ENCODE data around the gene CLEC3B.
"Not testable (repeated sequence)": the region's sequence is repeated elsewhere in the genome, so short reads cannot be mapped to it uniquely, and the experiment has no call there.

The CLEC3B gene

DNA sequence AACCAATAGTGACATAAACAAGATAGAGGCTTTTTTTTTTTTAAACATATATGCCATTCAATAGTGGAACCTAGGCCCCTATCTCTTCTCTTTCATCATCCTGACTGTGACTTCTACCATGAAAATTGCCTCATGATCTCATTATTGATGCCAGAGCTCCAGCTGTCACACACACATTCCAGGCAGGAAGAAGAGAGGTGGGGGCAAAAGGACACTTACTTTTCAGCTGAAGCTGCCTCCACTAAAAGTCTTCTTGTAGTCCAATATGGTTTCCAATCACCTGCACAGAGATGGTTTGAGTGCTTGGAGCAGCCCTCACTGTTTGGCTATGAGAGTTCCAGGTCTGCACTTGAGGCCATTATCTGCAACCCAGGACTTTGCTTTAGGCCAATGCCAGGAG lies 45.0 kb downstream of the CLEC3B start:
- no peak for DNase-seq

DNA sequence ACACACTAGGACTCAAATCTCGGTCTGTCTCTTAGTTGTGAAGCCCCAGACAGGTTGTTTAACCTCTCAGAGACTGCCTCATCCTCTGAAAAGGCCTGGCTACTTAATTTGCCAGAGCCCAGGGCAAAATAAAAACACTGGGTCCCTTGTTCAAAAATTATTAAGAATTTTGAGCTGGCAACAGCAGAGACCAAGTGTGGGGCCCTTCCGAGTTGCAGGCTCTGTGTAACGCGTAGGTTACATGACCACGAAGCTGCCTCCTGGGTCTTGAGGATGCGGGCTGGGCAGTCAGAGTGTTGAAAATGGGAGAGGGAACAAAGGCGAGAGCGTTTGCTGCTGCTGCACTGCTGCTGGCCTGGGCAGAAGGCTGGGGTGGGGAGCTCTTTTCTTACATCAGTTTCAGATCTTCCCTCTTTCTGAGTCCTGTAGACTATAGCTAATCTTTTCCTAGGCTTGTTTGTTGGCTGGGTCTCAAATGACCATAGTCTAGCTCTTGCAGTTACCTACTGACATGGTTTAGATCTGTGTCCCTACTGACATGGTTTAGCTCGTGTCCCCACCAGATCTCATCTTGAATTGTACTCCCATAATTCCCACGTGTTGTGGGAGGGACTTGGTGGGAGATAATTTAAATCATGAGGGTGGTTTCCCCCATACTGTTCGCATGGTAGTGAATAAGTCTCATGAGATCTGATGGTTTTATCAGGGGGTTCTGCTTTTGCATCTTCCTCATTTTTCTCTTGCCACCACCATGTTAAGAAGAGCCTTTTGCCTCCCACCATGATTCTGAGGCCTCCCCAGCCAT lies 49.9 kb downstream of the CLEC3B start:
- DNase-seq, result no peak

DNA sequence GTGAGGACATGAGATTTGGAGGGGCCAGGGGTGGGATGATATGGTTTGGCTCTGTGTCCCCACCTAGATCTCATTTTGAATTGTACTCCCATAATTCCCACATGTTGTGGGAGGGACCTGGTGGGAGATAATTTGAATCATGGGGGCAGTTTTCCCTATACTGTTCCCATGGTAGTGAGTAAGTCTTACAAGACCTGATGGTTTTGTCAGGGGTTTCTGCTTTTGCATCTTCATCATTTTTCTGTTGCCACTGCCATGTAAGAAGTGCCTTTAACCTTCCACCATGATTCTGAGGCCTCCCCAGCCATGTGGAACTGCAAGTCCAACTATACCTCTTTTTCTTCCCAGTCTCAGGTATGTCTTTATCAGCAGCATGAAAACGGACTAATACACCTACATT lies 52.2 kb downstream of the CLEC3B start:
- DNase-seq, result not testable (repeated sequence)

DNA sequence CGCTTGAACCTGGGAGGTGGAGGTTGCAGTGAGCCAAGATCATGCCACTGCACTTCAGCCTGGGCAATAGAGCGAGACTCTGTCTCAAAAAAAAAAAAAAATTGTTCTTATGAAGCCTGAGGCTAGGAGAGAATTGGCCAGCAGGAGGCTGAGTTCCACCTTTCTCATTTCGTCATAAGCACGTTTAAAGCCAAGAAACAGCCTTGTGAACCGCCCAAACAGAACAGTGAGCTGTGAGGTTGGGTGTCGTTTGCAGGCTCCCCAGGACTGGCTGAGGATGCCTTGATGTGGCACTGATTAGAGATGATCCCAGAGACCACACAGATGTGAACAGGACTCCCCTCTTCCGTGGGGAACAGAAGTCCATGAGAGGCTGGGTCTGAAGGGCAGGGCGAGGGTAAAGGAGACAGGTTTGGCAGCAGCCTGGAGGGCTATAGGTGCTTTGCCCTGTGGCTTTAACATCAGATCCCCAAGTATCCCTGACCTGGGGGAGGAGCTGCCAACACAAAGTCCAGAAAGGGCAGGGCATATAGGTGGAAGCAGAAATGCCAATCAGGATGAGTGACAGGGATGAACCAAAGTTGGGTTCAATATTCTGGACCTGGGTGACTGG lies 52.9 kb downstream of the CLEC3B start:
- no peak for DNase-seq

DNA sequence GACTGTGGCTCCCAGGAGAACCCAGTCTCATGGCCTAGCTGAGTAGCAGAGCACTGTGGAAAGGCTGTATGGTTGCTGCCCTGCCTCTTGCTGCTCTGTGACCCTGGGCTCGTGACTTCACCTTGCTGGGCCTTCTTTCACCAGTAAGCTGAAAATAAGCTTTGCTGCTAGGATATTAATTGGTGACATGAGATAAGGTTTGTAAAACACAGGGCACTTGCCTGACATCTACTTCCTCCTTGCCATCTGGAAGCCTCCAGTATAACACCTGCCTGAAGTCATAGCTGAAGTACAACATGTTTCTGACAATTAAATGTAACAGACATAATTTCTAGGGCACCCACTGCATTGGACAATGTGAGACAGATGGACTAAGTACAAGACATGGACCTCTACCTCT lies 53.6 kb downstream of the CLEC3B start:
- DNase-seq, result no peak

DNA sequence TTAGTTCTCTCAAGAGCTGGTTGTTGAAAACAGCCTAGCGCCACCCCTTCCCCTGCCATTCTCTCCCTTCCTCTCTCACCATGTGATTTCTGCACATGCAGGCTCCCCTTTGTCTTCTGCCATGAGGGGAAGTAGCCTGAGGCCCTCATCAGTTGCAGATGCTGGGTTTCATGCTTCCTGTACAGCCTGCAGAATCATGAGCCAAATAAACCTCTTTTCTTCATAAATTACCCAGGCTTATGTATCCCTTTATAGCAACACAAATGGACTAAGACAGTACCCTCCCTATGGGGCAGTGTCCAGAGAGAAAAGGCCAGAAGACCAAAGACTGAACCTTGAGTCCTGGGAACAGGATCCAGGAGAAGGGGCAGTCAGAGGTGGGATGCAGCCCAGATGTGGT lies 54.7 kb downstream of the CLEC3B start:
- no peak for DNase-seq

DNA sequence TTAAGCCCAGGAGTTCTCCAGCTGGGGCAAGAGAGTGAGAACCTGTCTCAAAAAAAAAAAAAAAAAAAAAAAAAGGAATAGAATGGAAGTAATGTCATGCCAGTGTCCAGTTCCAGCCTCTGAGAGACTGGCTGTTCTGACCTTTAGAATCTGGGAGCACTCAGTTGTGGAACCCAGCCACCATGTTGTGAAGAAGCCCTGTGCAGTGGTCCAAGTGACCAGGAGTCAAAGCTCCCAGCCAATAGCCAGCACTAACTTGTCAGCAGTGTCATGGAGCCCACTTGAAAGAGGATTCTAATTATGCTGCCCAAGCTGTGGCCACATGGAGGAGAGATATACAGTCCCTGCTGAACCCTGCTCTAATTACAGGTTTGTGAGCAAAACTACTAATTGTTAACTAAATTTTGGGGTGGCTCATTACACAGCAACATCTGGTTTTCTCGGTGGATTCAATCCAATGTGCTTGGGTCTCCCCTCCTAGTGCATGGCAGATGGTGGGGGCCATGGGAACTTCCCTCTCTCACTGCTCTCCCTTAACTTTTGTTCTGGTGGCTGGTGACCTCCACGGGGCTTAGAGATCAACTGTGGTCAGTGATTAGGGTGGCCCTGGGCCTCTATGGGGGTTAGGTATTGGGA lies 55.5 kb downstream of the CLEC3B start:
- DNase-seq, result no peak

DNA sequence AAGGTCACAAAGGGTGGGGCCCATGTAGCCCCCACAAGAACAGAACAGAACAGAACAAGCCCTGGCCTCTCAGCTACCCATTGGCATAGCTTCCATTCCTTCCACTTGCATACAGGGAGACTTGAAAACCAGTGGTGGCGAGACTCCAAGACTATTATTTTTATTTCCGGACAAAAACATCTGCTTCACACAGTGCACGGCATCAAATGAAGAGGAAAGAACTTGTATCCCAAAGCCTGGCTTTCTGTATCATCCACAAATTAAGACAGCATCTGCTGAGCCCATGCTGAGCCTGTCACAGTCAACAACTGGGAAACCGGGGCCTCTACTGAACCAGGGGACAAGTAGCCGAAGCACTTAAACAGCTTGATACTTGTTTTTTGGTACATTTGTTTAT lies 56.0 kb downstream of the CLEC3B start:
- no peak for DNase-seq

DNA sequence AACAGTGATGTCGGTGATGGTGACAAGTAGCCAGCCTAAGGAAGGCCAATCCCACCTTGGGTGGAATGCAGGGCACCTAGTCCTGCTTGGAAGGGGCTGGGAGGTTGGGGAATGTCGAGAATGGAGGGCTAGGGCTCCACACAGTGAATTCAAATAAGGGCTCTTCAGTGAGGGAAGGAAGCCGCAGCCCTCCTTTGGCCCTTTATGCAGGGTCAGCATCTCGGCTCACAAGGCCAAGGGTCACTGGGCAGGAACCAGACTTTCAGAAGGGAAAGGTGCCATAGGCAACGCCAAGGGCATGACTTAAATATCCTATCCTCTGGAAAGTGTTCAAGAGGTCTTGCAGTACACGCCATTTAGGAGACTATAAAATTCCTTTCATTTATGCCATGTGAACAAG lies 56.9 kb downstream of the CLEC3B start:
- no peak for DNase-seq

DNA sequence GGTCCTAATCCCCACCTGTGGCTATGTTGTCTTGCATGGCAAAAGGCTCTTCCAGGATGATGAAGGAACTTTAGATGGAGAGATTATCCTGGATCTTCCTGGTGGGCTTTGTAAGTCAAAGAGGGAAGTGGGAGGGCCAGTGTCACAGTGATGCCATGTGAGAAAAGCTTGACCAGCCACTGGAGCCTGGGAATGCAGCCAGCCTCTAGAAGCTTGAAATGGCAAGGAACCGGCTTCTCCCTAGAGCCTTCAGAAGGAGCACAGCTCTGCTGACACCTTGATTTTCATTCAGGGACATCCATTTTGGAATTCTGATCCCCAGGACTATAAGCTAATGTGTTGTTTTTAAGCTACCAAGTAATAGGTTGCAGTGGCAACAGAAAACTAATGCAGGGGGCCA lies 58.3 kb downstream of the CLEC3B start:
- DNase-seq, result no peak

DNA sequence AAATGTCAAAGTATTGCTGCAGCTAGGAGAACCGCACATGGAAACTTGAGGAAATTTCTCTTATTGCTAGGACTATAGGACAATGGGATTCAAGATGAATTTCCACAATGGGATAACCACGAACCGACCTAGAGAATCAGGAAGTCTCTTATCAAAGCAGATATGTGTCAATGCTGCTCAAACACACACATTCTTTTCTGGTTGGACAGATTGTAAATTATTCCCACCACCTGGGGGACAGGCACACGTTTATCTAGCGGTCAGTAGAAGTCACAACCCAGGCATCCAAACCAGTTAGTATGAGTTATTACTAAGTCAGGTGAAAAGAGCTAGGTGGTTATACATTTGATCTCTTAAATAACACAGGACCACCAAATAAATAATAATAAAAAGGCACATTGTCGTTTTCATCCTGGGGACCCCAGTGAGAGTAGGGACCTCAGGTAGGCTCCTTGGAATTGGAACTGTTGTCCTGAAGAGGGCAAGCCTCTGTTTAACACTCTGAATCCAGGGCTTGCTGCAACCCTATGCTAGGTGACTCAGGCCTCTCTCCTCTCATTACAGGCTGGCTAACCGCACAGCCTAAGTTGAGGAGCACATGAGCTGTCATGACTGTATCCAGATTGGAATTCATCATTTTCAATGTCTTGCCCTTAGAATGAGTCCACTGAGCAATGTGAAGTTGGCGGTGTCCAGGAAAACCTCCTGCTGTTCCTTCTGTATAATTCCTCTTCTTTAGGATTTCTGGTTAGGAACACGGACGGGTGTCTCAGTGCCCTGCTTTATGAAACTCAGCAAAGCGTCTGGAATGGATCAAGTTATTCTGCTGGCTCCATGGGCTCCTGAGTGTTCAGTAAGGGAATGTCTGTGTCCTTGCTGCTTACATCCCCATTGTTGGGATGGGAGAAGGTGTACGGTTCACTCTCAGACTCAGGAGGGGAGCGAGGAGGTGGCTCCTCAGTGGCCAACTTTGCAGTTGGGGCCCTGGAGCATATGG lies 59.0 kb downstream of the CLEC3B start:
- DNase-seq, result no peak

Data from SHP77 treated with DMSO at 0.1 percent for 48 hours (cell line).